Left renal cortex interstitium (tissue), 4 donors: Measurements from ENCODE around the gene CEP250. TPM values are rescaled to one million over a fixed set of nuclear protein-coding genes. Genes with fewer than 3 reads are reported as not detected.
"Not testable (repeated sequence)": the region's sequence is repeated elsewhere in the genome, so short reads cannot be mapped to it uniquely, and the experiment has no call there.

Experiments used
- DNase-seq, 4 donors: peaks; one replicate each; pipeline ENCODE4 v3.0.0-alpha.2; 2013; ENCODE audit warnings: low read depth in 4 of 4, low spot score in 2 of 4, missing footprints in 1 of 4
- polyA plus RNA-seq, 4 donors: library from polyadenylated mRNA; unstranded; fragments of 120-200 nt; gene quantifications; one replicate each; pipeline ENCODE4 v1.2.1, GENCODE V29; 2013; ENCODE audit not compliant: insufficient read length in 4 of 4

CEP250 gene
- polyA plus RNA-seq, 4 donors, result 41.2 to 73.1 (median 52.1) TPM

GRCh38 chr20:35453647-35454046, 1.8 kb upstream of the CEP250 start:
- DNase-seq, result no peak

DNA sequence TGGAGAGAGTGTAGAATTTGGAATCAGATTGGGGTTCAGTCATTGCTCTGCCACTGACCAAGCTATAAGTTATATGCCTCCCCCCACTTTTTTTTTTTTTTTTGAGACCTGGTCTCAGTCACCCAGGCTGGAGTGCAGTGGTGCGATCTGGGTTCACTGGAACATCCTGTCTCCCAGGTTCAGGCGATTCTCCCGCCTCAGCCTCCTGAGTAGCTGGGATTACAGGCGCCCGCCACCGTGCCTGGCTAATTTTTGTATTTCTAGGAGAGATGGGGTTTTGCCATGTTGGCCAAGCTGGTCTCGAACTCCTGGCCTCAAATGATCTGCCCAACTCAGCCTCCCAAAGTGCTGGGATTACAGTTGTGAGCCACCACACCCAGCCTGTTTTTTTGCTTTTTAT, 1.3 kb downstream of the CEP250 start:
- DNase-seq, result not testable (repeated sequence)

DNA sequence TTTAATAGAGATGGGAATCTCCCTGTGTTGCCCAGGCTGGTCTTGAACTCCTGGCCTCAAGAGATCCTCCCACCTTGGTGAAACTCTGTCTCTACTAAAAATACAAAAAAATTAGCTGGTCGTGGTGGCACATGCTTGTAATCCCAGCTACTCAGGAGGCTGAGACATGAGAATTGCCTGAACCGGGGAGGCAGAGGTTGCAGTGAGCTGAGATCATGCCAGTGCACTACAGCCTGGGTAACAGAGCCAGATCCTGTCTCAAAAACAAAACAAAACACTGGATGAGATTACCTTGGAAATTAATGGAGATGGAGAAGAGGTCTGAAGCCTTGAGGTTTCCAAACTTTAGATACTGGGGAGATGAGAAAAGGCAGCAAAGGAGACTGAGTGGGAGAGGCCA, 2.1 kb downstream of the CEP250 start:
- not testable (repeated sequence) for DNase-seq

- DNase-seq, result no peak
Measured at GRCh38 chr20:35458388-35458787, 3.0 kb downstream of the CEP250 start.

- DNase-seq, result no peak
Measured at GRCh38 chr20:35461620-35462019, 6.2 kb downstream of the CEP250 start.

- no peak for DNase-seq
Measured at GRCh38 chr20:35462351-35462750, 7.0 kb downstream of the CEP250 start.

DNA sequence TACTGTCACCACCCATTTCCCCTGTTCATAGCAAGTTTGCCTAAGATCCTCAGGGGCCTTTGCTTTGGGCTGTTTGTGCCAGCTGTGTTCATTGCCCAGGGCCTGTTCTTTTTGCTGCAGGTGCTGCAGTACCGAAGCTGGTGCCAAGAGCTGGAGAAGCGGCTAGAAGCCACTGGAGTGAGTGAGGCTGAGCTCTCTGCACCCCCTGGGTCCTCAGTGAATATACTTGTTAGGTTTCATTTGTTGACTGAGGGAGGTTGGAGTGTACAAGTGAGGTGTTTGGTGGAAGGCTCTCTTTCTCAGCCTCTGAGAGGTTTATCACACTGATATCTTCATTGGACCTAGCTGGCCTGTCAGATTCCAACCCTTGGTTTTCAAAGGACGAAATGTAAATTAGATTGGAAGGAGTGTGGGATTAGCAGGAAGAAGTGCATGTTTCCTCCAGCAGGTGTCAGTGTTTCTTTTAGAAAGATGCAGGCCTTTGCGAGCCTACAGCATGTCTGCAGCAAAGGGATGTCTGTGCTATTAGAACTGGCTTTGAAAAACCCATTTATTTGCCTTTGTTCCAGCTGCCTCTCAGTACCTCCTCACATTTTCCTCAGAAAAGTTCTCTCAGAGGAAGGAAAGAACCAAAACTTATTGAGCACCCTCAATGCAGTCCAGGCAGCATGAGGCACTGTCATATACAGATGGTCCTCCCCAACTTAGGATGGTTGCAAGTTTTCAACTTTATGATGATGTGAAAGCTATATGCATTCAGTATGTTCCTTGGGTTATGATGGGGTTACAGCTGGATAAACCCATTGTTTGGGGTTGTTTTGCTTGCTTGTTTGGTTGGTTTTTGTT, 8.3 kb downstream of the CEP250 start:
- DNase-seq, result peak in 3 of 4 donors; percentile 46 to 73 (median 53)

DNA sequence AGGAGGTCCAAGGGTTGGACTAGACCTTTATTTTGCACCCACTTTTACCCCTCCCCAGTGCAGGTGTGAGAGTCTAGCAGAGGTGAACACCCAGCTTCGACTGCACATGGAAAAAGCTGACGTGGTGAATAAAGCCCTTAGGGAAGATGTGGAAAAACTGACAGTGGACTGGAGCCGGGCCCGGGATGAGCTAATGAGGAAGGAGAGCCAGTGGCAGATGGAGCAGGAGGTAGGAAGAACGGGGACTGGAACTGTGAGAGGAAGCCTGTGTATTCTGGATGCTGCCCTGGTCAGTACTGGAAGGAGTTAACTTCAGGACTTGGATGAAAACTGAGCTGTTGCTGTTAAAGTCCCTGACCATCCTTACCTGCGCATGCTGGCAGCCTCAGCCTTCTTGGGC, 10.6 kb downstream of the CEP250 start:
- no peak for DNase-seq

- no peak for DNase-seq
Measured at GRCh38 chr20:35466856-35467255, 11.5 kb downstream of the CEP250 start.

DNA sequence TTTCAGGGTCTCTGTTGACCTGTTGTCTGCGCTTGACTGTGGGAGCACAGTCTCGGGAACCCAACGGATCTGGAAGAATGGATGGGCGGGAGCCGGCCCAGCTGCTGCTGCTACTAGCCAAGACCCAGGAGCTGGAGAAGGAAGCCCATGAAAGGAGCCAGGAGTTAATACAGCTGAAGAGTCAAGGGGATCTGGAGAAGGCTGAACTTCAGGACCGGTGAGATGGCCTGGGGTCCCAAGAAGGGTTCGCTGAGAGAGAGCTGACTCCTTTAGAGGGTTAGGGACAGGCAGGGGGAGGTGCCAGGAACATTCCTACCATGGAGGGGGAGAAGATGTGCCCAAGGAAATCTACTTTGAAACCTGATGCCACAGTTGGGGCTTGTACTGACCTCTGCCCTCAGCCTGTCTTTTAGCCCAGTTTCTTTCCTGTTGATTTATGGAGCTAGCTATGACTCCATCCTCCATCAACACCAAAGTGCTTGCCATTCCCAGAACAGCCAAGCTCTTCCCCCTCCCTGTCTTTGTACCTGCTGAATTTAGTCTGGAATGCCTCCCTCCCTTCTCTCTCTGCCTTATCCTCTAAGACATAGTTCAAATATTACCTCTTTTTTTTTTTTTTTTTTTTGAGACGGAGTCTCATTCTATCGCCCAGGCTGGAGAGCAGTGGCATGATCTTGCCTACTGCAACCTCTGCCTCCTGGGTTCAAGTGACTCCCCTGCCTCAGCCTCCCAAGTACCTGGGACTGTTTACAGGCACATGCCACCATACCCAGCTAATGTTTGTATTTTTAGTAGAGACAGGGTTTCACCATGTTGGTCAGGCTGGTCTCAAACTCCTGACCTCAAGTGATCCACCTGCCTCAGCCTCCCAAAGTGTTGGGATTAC, 12.2 kb downstream of the CEP250 start:
- peak in 3 of 4 donors; percentile 48 to 68 (median 68) for DNase-seq

DNA sequence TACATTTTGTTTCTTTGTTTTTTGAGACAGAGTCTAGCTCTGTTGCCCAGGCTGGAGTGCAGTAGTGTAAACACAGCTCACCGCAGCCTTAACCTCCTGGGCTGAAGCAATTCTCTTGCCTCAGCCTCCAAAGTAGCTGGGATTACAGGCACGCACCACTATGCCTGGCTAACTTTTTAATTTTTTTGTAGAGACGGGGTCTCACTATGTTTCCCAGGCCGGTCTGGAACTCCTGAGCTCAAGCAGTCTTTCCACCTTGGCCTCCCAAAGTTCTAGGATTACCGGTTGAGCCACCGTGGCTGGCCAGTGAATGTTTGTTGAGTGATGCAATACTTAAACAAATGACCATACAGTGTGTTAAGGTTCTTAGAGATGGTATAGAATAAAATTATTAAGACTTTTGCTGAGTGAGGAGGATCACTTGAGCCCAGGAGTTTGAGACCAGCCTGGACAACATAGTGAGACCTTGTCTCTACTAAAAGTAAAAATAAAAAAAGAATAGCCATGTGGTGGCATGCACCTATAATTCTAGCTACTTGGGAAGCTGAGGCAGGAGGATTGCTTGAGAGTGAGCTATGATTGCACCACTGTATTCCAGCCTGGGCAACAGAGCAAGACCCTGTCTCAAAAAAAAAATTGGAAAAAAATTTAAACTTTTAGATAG, 13.4 kb downstream of the CEP250 start:
- no peak for DNase-seq

DNA sequence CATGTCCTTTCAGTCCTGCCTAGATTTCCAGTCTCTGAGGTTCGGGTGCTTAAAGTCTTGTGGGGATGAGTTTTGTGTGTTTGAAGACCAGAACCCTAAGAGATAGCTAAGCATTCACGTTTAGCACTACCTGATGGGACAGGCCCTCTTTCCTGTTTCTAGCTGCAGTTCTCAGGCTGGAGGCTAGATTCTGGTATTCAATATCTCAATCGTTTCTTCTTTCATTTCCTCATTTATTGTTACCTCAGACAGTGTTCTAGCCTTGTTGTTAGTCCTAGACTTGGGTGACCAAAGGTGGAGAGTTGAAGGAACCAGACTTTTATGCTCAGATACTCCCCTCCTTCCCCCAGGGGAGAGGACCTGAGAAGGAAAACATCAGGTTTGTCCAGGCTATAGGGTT, 16.8 kb downstream of the CEP250 start:
- DNase-seq, result no peak

DNA sequence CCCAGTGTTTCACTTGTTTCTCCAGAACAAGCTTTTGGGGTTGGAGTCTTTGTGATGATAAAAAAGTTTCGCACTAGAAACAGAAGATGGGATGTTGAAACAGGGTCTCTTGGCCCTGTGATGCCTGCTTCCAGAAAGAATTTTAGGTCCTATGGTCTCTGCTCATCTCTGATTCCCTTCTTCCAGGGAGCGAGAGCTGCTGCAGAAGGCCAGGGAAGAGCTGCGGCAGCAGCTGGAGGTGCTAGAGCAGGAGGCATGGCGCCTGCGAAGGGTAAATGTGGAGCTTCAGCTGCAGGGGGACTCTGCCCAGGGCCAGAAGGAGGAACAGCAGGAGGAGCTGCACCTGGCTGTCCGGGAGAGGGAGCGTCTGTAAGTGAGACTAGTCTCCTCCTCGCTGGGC, 18.3 kb downstream of the CEP250 start:
- no peak for DNase-seq

- DNase-seq, result no peak
Measured at GRCh38 chr20:35474303-35474871, 19.0 kb downstream of the CEP250 start.

- no peak for DNase-seq
Measured at GRCh38 chr20:35476288-35476687, 20.9 kb downstream of the CEP250 start.

GRCh38 chr20:35478804-35479472, 23.5 kb downstream of the CEP250 start:
- DNase-seq, result no peak

- no peak for DNase-seq
Measured at GRCh38 chr20:35479798-35480197, 24.4 kb downstream of the CEP250 start.

- no peak for DNase-seq
Measured at GRCh38 chr20:35487479-35487878, 32.1 kb downstream of the CEP250 start.

GRCh38 chr20:35489717-35490116, 34.3 kb downstream of the CEP250 start:
- DNase-seq, result no peak

DNA sequence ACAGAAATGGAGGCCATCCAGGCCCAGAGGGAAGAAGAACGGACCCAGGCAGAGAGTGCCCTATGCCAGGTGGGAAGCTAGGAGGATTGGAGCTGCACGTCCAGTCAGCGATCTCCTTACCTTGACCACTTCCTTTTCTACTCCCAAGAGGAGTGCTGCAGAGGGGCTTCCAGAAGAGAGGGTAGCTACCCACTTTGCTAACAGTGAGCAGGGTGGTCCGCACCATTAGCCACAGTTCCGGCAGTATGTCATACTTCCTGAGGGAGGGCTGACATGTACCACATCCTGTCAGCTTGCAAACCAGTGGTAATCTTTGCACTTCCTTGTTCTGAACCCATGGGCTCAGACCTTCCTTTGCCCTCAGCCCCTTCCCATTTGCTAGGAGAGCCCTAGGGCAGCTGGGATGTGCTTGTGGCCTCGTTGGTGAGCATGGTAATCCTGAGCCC, 35.4 kb downstream of the CEP250 start:
- no peak for DNase-seq
